Spleen (tissue), 7 donors: ENCODE results near the gene PSMC6.

ENCODE experiments used
- POLR2A ChIP-seq, 3 donors: fragments of 450-650 bp; IDR thresholded peaks; one replicate each; pipeline ENCODE4 v1.5.1; 2017; ENCODE audit warnings: antibody characterized with exemption in 3 of 3, mild to moderate bottlenecking in 1 of 3
- POLR2AphosphoS5 ChIP-seq, 3 donors: sonication (generic); formaldehyde crosslinking; IDR thresholded peaks; one replicate each; pipeline ENCODE4 v1.5.1; 2017; ENCODE audit warnings: antibody characterized with exemption in 3 of 3
- TF ChIP-seq, protein P1 (sequence below), 11 experiments: fragments of 200-600 bp in 7 of 11; fragments of 450-650 bp in 4 of 11; sonication (generic) in 4 of 11; IDR thresholded peaks in 8 of 11; conservative IDR thresholded peaks in 3 of 11; 1 replicate in 7 of 11; 2 replicates in 4 of 11; pipeline versions ENCODE4 v1.4.0 to v1.8.0; 2016 to 2021; ENCODE audit warnings: antibody characterized with exemption in 11 of 11, inconsistent platforms in 4 of 11, mild to moderate bottlenecking in 1 of 11
- donor health status: DM: no; HTN: no; CAD: no; lungs with moderate emphysema.
- donor health status: DM: no; HTN: no; CAD: no.
- donor health status: DM: no; HTN: no; CAD: no.

DNA sequence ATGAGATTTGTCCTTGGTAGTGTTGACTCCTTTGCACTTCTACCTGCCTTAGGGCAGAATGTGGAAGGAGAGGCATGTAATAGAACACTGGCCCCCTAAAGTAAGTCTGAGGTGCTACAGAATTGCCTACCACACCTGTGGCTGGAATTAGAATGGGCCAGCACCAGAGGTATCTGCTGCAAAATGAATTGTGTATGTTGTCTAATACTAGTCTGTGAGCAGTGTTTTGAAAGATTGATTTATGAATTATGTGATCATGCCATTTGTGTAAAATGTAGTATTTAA lies 17.3 kb downstream of the PSMC6 start:
- TF ChIP-seq, protein P1, sequence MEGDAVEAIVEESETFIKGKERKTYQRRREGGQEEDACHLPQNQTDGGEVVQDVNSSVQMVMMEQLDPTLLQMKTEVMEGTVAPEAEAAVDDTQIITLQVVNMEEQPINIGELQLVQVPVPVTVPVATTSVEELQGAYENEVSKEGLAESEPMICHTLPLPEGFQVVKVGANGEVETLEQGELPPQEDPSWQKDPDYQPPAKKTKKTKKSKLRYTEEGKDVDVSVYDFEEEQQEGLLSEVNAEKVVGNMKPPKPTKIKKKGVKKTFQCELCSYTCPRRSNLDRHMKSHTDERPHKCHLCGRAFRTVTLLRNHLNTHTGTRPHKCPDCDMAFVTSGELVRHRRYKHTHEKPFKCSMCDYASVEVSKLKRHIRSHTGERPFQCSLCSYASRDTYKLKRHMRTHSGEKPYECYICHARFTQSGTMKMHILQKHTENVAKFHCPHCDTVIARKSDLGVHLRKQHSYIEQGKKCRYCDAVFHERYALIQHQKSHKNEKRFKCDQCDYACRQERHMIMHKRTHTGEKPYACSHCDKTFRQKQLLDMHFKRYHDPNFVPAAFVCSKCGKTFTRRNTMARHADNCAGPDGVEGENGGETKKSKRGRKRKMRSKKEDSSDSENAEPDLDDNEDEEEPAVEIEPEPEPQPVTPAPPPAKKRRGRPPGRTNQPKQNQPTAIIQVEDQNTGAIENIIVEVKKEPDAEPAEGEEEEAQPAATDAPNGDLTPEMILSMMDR (IDR thresholded peaks at IDR 0.05 in 8 of 11, conservative IDR thresholded peaks at IDR 0.05 in 3 of 11): no peak
- no peak for TF ChIP-seq POLR2A (IDR thresholded peaks at IDR 0.05)
- no peak for TF ChIP-seq POLR2AphosphoS5 (IDR thresholded peaks at IDR 0.05)
